GM12872 (cell line): Measurements from ENCODE around the gene EPN2.

Experiments
- TF ChIP-seq, protein P1 (sequence below): IDR thresholded peaks from 3 replicates; pipeline ENCODE4 v1.5.1; 2011; ENCODE audit warnings: low read depth, mild to moderate bottlenecking, low read length, moderate library complexity; ENCODE audit not compliant: insufficient read depth

Gene EPN2

DNA sequence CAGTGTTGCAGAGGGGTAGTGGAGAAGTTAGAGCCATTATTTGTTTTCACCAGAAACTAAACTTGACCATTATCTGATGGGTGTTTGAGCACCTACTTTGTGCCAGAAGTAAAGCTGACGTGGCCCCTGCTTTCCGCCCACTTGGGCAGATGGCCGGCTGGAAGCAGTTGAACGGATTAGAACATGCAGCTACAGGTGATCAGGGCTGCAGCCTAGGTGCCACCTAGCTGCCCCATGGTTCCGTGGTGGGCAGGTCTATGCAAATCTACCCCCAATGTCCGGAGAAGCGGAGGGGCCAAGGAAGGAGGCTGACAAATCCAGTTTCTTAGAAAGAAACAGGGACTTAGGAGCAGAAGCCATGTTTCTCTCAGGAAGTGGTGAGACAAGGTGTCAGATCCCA, 62.7 kb downstream of the EPN2 start:
- TF ChIP-seq, protein P1, sequence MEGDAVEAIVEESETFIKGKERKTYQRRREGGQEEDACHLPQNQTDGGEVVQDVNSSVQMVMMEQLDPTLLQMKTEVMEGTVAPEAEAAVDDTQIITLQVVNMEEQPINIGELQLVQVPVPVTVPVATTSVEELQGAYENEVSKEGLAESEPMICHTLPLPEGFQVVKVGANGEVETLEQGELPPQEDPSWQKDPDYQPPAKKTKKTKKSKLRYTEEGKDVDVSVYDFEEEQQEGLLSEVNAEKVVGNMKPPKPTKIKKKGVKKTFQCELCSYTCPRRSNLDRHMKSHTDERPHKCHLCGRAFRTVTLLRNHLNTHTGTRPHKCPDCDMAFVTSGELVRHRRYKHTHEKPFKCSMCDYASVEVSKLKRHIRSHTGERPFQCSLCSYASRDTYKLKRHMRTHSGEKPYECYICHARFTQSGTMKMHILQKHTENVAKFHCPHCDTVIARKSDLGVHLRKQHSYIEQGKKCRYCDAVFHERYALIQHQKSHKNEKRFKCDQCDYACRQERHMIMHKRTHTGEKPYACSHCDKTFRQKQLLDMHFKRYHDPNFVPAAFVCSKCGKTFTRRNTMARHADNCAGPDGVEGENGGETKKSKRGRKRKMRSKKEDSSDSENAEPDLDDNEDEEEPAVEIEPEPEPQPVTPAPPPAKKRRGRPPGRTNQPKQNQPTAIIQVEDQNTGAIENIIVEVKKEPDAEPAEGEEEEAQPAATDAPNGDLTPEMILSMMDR = no peak

DNA sequence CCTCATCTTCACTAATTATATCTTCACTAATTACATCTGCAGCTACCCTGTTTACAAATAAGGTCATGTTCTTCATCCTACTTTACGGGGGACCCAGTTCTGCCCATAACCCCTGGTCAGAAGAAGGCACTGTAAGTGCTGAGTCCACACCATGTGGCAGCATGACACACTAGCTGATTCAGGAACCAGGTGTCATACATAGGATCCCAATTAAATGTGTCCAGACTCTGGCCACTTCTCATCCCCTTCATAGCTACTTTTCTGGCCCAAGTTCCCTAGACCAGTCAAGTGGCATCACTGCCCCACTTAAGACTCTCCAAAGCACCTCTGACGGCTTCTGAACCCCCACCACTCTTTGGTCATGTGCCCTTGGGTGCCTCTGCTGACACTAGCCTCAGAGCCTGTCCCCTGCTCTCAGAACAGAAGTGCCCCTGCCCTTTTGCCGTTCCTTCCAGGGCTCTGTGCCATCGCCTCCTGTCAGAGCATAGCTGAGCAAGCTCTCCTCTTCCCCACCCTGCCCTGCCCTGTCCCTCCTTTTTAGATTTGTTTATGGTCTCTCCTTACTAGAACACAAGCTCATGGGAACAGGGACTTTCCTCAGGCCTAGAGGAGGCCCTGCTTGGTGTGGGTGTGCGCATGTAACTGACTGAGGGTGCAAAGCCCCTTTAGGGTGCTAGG, 64.2 kb downstream of the EPN2 start:
- TF ChIP-seq, protein P1 = no peak

DNA sequence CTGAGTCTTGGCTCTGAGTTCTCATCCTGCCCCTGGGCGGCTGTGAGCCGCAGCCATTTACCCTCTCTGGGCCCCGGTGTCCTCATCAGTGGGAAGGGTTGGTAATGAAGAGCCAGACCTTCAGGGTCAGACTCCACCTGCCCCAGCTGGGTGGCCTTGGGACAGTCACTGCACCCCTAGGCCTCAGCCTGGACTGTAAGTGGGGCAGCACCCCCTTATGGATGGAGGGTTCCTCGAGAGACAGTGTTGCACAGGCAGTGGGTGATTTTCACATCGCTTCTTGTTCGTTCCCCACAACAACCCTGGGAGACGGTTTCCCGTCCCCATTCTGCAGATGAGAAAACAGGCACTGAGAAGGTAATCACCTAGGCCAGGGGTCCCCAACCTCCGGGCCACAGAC, 64.8 kb downstream of the EPN2 start:
- TF ChIP-seq, protein P1 = no peak

DNA sequence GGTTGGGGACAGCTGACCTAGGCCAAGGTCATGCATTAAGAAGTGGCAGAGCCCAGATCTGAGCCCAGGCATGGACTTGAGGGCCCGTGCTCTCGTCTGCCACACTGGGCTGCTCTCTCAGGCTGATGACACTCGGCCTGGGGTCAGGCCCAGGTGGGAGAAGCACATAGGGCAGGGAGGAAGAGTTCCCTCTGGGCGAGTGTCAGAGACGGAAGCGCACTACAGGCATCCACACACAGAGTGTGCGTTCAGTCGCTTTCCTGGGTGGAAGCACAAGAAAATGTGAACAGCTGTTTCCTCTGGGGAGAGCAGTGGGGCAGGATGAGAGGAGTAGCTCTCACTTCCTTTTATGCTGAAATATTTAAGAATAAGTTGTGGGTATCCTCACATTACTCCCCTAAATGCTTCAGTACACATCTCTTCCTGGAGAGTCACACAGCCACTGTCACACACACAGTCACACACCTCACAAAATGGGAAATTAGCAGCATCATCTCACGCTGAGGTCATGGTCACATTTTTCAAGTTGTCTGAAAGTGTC, 65.7 kb downstream of the EPN2 start:
- TF ChIP-seq, protein P1 = no peak

DNA sequence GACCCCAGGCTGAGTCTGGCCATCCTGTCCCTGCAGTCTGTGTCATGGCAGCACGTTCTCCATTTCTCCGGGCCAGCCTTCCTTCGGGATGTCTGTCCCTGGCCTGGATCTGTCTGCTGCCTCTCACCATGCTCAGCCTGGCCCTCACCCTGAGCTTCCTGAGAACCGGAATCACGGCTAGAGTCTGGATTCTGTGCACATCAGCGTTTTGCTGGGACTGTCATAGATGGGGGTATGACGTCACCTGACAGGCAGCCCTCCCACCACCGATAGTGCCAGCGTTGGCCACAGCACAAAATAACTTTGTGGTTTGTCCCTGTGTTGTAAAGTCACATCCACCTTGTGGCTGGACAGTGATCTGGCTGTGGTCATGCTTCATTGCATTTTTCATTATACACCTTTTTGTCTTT, 66.2 kb downstream of the EPN2 start:
- TF ChIP-seq, protein P1 = no peak

DNA sequence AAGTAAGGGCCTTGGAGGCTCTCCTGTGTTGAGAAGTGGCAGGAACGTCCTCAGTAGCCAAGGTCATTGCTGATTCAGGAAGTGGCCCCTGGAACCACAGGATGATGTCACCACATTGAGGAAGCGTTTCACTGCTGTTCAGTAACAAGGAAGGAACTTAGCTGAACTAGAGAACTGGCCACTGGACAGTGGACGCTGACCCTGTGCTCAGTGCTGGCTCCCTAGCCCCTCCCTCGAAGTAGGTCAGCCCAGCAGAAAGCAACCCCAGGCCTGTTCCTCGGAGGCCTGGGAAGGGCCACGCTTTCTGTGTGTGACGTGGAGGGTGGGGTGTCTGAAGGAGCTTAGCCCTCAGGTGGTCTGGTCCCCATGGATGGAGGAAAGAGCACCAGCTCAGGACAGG, 67.0 kb downstream of the EPN2 start:
- TF ChIP-seq, protein P1 = no peak

DNA sequence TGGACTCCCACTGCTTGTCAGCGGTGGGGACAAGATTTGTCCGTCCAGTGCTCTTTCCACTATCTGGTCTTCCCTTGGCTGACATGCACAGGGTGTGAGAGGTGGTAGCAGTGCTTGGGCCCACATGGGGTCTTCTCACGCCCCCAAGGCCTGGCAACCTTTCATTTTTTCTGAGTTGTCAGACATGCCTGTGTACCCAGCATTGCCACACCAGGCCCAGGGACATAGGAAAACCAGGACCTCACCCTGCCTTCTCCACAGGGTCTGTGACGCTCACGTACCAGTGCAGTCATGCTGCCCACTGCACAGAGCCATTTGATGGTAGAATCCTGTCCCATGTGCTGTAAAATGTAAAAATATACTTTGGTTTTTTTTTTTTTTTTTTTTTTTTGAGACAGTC, 67.6 kb downstream of the EPN2 start:
- TF ChIP-seq, protein P1 = no peak
